Endothelial cell of umbilical vein (primary cell): Measurements from ENCODE around the gene PLPPR2.

Experiments
- CTCF ChIP-seq, 2 donors: IDR thresholded peaks; 1 replicate in 1 of 2; 2 replicates in 1 of 2; pipeline ENCODE4 v1.5.1; 2011; ENCODE audit warnings: low read length in 2 of 2, mild to moderate bottlenecking in 2 of 2, moderate library complexity in 2 of 2, control low read depth in 1 of 2, inconsistent platforms in 1 of 2, low read depth in 1 of 2; ENCODE audit not compliant: insufficient read depth in 1 of 2; ENCODE audit errors: extremely low read depth in 1 of 2
- POLR2A ChIP-seq: IDR thresholded peaks from 2 replicates; pipeline ENCODE4 v1.6.1; 2012; ENCODE audit warnings: low read depth, mild to moderate bottlenecking, control low read depth, low read length
- POLR2AphosphoS5 ChIP-seq: IDR thresholded peaks from 2 replicates; pipeline ENCODE4 v1.6.1; 2012; ENCODE audit warnings: low read depth, mild to moderate bottlenecking, control low read depth, low read length, moderate library complexity; ENCODE audit not compliant: insufficient read depth

- no peak for TF ChIP-seq CTCF (IDR thresholded peaks at IDR 0.05; ENCODE audit: extremely low read depth in 1 of 2, insufficient read depth in 1 of 2, low read depth in 1 of 2, low read length in 2 of 2)
- no peak for TF ChIP-seq POLR2AphosphoS5
- no peak for TF ChIP-seq POLR2A
These were observed 9.7 kb downstream of the PLPPR2 start for GRCh38 chr19:11364935-11365334.
